Kidney (tissue), 14 donors: Measurements from ENCODE around the gene KY. TPM values are rescaled to one million over a fixed set of nuclear protein-coding genes. Genes with fewer than 3 reads are reported as not detected.

Experiments used
- DNase-seq, 5 donors: peaks; one replicate each; pipeline ENCODE4 v3.0.0-alpha.2; 2013 to 2020
- FAIRE-seq: peaks from 2 replicates; lab custom pipeline; 2012; peaks lifted over from hg19 to GRCh38; lab: Jason Lieb, UNC
- H3K27ac ChIP-seq, 2 donors: one replicate each; pipeline ENCODE4 v1.7.0; 2013; ENCODE audit warnings: low read depth in 2 of 2, low read length in 2 of 2, inconsistent platforms in 1 of 2
- H3K27me3 ChIP-seq: one replicate; pipeline ENCODE4 v1.7.1; 2013; ENCODE audit warnings: low read length, inconsistent platforms; ENCODE audit not compliant: control insufficient read depth, insufficient read depth
- H3K36me3 ChIP-seq, 3 donors: one replicate each; pipeline versions ENCODE4 v1.7.0 to v1.7.1; 2013; ENCODE audit warnings: low read length in 3 of 3, control low read depth in 1 of 3, inconsistent platforms in 1 of 3; ENCODE audit not compliant: insufficient read depth in 3 of 3, control insufficient read depth in 2 of 3
- H3K4me1 ChIP-seq, 3 donors: one replicate each; pipeline versions ENCODE4 v1.7.0 to v1.7.1; 2013; ENCODE audit warnings: low read length in 3 of 3, inconsistent platforms in 1 of 3, low read depth in 1 of 3; ENCODE audit not compliant: control insufficient read depth in 2 of 3, insufficient read depth in 2 of 3
- H3K4me3 ChIP-seq, 3 donors: one replicate each; pipeline versions ENCODE4 v1.7.0 to v1.8.1; 2013; ENCODE audit warnings: low read length in 3 of 3, control low read depth in 1 of 3, inconsistent platforms in 1 of 3
- H3K9ac ChIP-seq, 3 donors: one replicate each; pipeline versions ENCODE4 v1.7.0 to v1.7.1; 2013; ENCODE audit warnings: low read length in 3 of 3, control low read depth in 1 of 3, inconsistent platforms in 1 of 3
- H3K9me3 ChIP-seq, 3 donors: one replicate each; pipeline versions ENCODE4 v1.7.0 to v1.7.1; 2013; ENCODE audit warnings: low read length in 3 of 3, control low read depth in 1 of 3, inconsistent platforms in 1 of 3; ENCODE audit not compliant: control insufficient read depth in 2 of 3, insufficient read depth in 1 of 3
- CTCF ChIP-seq: IDR thresholded peaks from 3 replicates; pipeline ENCODE4 v1.5.1; 2012; ENCODE audit warnings: mild to moderate bottlenecking, moderate library complexity, borderline replicate concordance; ENCODE audit not compliant: insufficient read depth; ENCODE audit errors: extremely low read depth
- intact Hi-C: fragments of 100-400 bp; cut with DNase I; formaldehyde crosslinking; loops from one replicate; pipeline ENCODE4 v1.11.1; 2022
- polyA plus RNA-seq: library from polyadenylated mRNA; stranded (reverse); fragments of 350-450 nt; fragmentation: Illumina TruSeq; extraction: RNeasy Lipid Tissue Mini Kit (QIAGEN cat#74804); gene quantifications from one replicate; pipeline ENCODE4 v1.2.3, GENCODE V29; 2014; ENCODE audit warnings: low read depth, low replicate concordance; ENCODE audit not compliant: insufficient read depth
- total RNA-seq: library from RNA; stranded (reverse); fragmentation: NEBNext Ultra II Directional; extraction: Animal tissue kit (Norgen Biotek cat#: 25700); gene quantifications from one replicate; pipeline ENCODE4 v1.2.1, GENCODE V29; 2021
- donor health status: control.
- donor health status: control.
- donor health status: control.
- donor health status: control.
- donor health status: control.
- donor health status: DM: yes; HTN: yes; CAD: no.
- donor health status: Normal renal cell carcinoma (clear cell type).

The KY gene
- total and polyA plus RNA-seq, 2 donors from 2014 or later: 0.50 to 0.69 TPM

GRCh38 chr3:134603956-134604355 lies 46.9 kb downstream of the KY start:
- Histone ChIP-seq H3K4me3 (no peak overlapping the region), H3K27ac (no peak overlapping the region), H3K36me3 (no peaks in the 10 kb centered on the region), H3K27me3 (no peaks in the 10 kb centered on the region), H3K9ac (no peak overlapping the region), H3K4me1 (no peaks in the 10 kb centered on the region), H3K9me3 (no peaks in the 10 kb centered on the region)
- DNase-seq: no peak
- FAIRE-seq: no peak
- intact Hi-C loops: no loop called here
- no peak for TF ChIP-seq CTCF

- no peak for DNase-seq
- Histone ChIP-seq H3K9ac (no peak overlapping the region), H3K27me3 (no peaks in the 10 kb centered on the region), H3K4me3 (no peak overlapping the region), H3K36me3 (no peaks in the 10 kb centered on the region), H3K27ac (no peak overlapping the region), H3K4me1 (no peaks in the 10 kb centered on the region), H3K9me3 (no peaks in the 10 kb centered on the region)
- no peak for TF ChIP-seq CTCF
- FAIRE-seq: no peak
- intact Hi-C loops: no loop called here
Observed at GRCh38 chr3:134603480-134603879, 47.3 kb downstream of the KY start.

GRCh38 chr3:134602440-134602814 lies 48.4 kb downstream of the KY start:
- H3K36me3 ChIP-seq: no peaks in the 10 kb centered on the region
- H3K27me3 ChIP-seq: no peaks in the 10 kb centered on the region
- H3K4me3 ChIP-seq: no peak overlapping the region
- no peaks in the 10 kb centered on the region for H3K9me3 ChIP-seq
- no peaks in the 10 kb centered on the region for H3K4me1 ChIP-seq
- no peak overlapping the region for H3K9ac ChIP-seq
- intact Hi-C loops: no loop called here
- H3K27ac ChIP-seq: no peak overlapping the region
- no peak for FAIRE-seq
- no peak for DNase-seq
- TF ChIP-seq CTCF: no peak
